Renal cortical epithelial cell (primary cell): ENCODE data around the gene FAM8A1. TPM values are rescaled to one million over a fixed set of nuclear protein-coding genes. Genes with fewer than 3 reads are reported as not detected.

ENCODE experiments used
- DNase-seq: peaks from one replicate; pipeline ENCODE4 v3.0.0-alpha.2; 2011; ENCODE audit warnings: low read depth
- total RNA-seq: library from RNA; depleted of rRNA; stranded (reverse); fragments of >200 nt; gene quantifications from 2 replicates; pipeline ENCODE4 v1.2.3, GENCODE V29; 2014

Gene FAM8A1
- total RNA-seq, 1 donor from 2014 or later: 31.6 TPM

DNA sequence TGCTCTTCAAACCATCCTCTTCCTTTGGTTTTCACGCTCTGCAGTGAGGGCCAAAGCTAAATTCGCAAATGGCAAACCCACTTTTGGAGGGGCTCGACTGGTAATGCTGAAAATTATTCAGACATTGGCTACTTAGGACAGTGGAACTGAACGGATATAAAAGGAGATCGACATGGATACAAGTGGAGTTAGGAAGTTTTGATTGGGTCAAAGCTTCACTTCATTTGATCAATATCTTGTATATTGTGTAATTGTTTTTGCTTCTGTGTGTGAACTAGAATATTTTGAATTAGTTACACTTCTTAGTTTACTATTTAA lies 1.2 kb downstream of the FAM8A1 start:
- DNase-seq: no peak

DNA sequence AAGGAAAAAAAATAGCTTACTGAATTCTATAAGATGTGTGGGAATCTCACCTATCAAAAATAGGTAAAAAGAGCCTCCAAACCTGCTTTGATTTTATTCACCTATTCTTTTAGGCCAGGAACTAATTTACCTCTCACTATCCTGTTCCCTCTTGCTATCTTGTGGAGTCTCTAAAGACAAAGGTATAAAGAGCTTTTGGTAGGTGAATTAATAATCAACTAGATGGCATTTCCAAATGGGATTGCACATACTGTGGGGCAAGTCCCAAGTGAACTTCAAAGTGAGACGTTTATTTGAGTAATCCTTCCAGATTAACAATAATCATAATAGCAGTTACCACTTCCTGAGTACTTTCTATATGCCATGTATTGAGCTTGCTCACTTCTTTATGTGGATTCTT lies 2.8 kb downstream of the FAM8A1 start:
- peak; percentile 73 for DNase-seq

DNA sequence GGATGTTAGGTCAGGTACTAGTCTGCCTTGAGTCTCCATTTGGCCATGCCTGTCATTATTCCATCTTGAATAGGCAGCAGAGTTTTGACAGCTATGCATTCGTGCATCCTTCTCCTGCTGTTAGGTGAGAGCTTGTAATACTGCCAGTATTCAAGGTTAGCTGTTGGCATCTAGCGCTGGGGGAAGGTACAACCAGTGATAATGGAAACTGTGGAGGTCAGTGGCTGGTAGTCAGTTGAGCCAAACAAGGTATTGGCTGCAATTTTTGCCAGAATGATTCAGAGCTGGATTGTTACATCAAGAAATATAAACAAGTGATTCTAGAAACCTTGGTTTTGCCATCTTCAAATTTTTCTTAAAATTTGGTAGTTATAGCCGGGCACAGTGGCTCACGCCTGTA lies 6.5 kb downstream of the FAM8A1 start:
- no peak for DNase-seq

DNA sequence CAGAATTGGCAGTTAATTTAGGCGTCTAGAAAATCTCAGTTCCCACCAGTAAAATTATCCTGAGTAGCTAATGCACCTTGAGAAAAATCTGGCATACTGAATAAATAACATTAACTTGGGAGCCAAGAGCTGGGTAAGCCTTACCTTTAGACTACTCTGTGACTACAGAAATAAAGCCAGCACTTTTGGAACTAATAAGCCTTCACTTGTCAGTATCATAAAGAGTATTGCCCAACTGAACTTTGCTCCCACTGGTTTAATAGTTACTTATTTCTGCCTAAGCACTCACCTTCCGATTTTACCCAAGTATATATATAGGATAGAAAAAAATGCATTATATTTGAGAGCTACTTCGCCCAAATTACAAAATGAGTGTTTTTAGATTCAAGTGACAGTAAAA lies 10.7 kb downstream of the FAM8A1 start:
- peak; percentile 40 for DNase-seq

DNA sequence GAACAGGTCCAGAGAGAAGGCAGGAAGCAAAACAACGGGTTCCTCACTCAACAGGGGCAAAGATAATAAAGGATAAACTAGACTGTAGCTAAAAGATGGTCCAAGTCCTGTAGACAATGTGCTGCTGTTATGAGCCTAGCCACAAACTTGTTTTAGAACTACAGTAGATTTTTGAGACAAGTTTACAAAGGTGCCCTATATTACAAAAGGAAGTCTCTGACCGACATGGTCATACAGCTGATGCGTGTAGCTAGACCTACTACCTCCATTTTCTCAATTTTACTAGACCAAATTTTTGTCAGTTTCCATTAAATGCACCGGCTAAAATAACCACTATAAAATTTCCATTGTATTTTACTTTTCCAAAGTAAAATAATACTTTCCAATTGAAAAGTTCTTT lies 11.9 kb downstream of the FAM8A1 start:
- DNase-seq: no peak

DNA sequence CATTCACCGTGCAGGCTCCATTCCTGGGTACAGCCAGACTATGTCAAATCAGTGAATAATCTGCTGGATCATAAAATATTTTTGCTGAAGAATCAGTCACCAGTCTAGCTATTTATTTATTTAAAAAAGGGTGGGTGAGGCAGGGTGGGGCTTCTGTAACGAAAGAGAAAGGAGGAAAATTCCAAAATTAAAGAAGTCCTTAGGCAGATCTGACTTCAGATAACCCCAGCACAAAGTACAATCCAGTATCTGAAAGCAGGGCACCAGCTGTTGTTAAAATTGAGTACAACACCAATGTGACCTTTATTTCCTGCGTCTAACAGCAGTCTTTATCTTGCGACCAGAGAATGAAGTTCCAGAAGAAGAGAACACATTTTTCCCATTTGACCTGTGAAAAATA lies 15.7 kb downstream of the FAM8A1 start:
- no peak for DNase-seq

DNA sequence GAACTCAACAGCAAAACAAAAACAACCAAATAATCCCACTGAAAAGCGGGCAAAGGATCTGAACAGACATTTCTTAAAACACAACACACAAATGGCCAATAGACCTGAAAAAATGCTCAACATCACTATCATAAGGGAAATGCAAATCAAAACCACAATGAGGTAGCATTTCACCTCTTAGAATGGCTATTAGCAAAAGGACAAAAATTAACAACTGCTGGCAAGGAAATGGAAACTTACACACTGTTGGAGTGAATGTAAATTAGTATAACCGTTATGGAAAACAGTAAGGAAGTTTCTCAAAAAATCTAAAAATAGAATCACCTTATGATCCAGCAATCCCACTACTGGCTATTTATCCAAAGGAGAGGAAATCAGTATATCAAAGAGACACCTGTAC lies 20.9 kb downstream of the FAM8A1 start:
- peak; percentile 51 for DNase-seq

- DNase-seq: no peak
These were observed 22.0 kb downstream of the FAM8A1 start for GRCh38 chr6:17622144-17622543.

- DNase-seq: no peak
These were observed 24.3 kb downstream of the FAM8A1 start for GRCh38 chr6:17624396-17624795.

GRCh38 chr6:17628873-17629272 lies 28.8 kb downstream of the FAM8A1 start:
- DNase-seq: no peak

DNA sequence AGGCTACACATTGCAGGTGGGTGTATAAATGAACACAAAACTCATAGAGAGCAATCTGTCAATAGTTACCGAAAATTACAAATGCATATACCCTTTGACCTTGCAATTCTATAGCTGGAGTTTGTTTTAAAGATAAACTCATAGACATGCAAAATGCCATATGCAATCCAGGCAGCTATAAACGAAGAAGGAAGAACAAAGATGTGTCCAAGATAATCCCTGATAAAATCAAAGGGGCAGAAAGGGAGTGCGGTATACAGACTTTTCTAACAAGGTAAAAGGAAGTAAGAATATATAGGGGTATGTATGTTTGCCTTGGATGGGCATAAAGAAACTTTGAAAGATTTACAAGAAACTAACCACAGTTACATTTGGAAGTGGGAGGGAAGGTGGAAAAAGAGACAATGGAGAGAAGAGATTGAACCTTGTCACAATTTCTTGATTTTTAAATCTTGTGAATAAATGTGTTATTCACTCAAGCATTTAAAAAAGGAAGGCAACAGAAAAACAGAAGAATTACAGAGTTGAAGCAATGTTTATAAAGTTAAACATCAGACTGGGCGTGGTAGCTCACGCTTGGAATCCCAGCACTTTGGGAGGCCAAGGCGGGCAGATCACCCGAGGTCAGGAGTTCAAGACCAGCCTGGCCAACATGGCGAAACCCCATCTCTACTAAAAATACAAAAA lies 29.9 kb downstream of the FAM8A1 start:
- DNase-seq: peak; percentile 22

DNA sequence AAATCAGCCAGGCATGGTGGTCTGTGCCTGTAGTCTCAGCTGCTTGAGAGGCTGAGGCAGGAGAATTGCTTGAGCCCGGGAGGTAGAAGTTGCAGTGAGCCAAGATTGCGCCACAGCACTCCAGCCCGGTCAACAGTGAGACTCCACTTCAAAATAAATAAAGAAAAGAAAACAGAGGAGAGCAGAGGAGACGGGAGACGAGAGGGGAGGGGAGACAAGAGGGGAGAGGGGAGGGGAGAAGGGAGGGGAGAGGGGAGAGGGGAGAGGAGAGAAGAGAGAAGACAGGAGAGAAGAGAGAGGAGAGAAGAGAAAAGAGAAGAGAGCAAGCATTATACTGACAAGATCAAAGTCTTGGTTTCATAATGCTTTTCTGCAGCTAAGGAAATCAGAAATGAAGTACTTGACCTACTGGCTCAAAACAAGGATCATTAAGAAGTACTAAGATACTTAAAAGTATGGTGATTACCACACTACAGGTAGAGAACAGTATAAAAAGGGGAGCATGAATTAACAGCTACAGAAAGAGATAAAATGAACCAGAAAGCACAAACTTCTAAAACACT lies 30.5 kb downstream of the FAM8A1 start:
- DNase-seq: peak; percentile 22

DNA sequence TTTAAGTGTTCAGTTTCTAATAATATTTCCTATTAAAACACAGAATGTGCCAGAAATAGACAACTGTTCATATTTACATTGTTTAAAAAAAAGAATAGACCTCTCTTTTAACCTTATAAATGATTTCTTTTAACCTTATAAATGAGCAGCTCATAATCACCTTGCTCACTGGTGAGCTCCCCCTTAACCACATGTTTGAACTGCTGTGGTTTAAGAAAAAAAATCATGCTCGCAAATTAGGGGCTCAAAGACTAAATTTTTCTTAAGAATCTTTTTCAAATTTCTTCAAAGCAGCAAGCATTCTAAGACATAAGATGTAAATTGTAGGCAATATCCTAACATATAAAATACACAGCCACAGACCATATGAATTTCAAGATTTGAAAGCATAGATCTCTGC lies 32.8 kb downstream of the FAM8A1 start:
- DNase-seq: no peak

DNA sequence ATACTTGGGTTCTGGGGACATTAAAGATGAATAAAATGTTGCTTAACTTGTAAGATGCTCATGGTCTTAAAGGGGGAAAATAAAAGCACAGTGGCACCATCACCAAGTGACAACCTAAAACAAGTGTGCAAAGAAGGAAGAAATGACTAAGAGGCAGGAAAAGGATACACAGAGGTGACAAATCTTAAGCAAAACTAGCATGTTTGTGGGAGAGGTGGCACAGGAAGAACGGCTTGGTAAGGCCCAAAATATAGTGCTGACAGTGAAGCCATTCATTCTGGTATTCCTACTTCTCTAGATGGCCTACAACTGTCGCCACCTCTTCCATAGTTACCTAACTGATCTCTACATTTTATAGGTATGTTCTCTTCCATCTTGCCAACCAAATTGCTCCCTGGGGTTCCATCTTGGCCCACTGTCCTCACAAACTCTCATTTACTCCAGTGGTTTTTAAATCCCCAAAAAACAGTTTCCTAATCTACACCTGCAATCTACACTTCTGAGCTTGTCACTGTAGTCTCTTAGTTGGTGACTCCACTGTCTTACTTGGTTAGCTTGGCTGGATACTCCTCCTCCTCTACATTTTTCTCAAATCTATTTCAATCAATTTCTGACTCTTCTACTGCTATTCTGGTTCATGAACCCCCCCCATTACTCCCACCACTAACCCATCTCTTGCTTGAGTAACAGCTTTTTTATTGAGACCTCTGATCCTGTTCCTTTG lies 33.5 kb downstream of the FAM8A1 start:
- no peak for DNase-seq

GRCh38 chr6:17635568-17635967 lies 35.5 kb downstream of the FAM8A1 start:
- no peak for DNase-seq

- DNase-seq: no peak
These were observed 38.2 kb downstream of the FAM8A1 start for GRCh38 chr6:17638212-17638715.

DNA sequence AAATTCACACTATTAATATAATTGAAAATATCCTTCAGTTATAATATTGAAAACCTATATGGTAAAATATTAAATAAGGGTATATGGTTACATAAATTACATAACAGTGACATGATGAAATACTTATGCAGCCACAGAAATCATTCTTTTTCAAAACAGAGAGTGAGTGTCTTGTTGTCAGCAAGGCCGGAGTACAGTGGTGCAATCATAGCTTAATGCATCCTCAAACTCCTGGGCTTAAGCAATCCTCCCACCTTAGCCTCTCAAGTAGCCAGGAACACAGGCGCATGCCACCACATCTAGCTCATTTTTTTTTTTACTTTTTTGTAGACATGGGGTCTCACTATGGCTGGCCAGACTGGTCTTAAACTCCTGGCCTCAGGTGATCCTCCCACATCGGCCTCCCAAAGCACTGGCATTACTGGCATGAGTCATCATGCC lies 40.4 kb downstream of the FAM8A1 start:
- DNase-seq: no peak

DNA sequence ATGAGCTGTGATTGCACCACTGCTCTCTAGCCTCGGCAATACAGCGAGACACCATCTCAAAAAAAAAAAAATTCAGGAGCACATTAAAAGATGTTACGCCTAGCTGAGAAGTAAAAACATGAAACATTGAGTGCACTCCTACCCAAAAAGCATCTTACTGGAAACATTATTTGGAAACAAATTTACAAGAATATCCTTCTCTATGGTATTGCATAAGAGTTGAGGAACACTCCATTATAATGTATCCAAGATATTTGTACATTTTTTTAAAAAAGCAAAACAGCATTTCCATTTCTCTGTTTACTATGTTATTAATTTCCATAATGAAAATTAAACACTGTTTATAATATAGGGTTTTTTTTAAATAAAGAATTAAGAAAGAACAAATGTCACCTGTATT lies 48.6 kb downstream of the FAM8A1 start:
- no peak for DNase-seq

- DNase-seq: no peak
These were observed 50.7 kb downstream of the FAM8A1 start for GRCh38 chr6:17650656-17651309.

- DNase-seq: peak; percentile 7
These were observed 53.2 kb downstream of the FAM8A1 start for GRCh38 chr6:17653198-17653882.

DNA sequence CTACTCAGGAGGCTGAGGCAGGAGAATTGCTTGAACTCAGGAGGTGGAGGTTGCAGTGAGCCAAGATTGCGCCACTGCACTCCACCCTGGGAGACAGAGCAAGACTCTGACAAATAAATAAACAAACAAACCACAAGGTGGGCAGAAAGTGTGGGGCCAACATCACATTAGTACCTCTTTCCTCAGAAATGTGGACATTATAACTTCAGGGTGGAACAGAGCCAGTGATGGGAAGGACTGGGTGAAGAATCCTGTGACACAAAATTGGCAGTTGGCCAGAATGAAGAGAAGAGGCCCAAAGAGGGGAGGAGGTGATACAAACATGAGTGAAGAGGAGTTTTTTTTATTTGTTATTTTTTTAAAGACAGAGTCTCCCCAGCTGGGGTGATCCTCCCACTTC lies 56.0 kb downstream of the FAM8A1 start:
- peak; percentile 20 for DNase-seq

DNA sequence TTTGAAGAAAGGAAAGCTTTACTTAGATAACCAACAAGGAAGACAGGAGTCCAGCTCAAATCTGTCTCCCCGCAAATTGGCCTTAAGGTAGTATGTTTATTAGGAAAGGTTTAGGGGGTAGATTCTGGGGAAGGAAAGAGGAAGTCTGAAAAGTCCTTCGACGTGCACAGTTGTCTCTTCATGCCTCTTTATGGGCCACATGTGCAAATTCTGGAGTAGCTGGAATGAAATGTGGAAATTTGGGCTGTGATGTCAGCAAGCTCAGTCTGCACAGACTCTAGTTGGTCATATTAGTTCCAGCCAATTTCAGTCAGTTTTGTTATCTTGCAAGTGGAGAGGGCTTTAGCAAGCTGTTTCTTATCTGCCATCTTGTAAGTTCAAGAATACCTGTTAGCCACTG lies 56.5 kb downstream of the FAM8A1 start:
- no peak for DNase-seq
